ENCODE data around the gene PLOD1.
"Not testable (repeated sequence)": the region's sequence is repeated elsewhere in the genome, so short reads cannot be mapped to it uniquely, and the experiment has no call there.

PLOD1 gene

DNA sequence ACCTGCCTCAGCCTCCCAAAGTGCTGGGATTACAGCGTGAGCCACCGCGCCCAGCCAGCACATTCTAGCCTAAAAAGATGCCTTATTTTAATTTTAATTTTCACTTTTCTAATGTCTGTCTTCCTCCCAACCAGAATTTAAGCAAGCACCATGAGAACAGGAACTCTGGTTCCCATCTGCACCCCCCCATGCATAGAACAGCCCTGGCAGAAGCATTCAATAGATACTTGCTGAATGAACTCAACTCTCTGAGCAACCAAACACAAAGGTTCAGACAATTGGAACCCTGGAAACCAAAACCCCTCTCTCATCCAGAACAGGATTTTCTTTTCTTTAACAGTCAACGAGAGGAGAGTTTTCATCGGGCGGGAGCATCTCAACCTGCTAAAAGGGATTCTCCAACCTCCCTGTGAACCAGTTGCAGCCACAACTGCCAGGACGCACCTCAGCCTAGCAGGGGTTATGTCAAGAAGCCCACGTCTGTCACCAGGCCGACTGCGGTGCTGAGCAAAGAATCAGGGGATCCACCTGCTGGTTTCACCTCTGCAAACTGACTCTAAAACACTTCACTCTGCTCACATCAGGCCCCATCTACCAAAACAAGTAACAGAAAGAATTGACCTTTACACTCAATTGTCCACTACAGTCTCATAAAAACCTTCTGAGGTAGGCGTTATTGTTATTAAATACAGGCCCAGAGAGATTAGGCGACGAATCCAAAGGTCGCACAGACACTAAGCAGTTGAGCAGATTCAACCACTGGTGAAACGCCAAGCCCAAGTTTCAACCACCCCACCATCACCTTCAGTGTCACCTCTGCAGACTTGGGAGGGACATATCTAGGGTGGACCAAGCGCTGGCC lies 10.0 kb upstream of the PLOD1 start:
- Histone ChIP-seq H3K36me3 (ENCODE audit: control insufficient read depth, insufficient read depth, low read length) (peaks cover 5% of the 10 kb centered on the region), H3K4me3 (ENCODE audit: insufficient read depth, low read depth, low read length) (peak overlapping the region; percentile 46), H3K27me3 (ENCODE audit: control insufficient read depth, insufficient read depth, low read length, poor library complexity, severe bottlenecking) (no peaks in the 10 kb centered on the region), H3K9me3 (ENCODE audit: control insufficient read depth, low read length) (no peaks in the 10 kb centered on the region), H3K27ac (ENCODE audit: insufficient read depth, low read depth, low read length, poor library complexity, severe bottlenecking) (no peak overlapping the region), H3K4me1 (ENCODE audit: control insufficient read depth, insufficient read depth, low read length) (peaks cover 16% of the 10 kb centered on the region)
- 80 to 81% methylated on average over 16 of the region's 16 CpGs for WGBS, 2 experiments

GRCh38 chr1:11925196-11925937 lies 9.2 kb upstream of the PLOD1 start:
- H3K27ac ChIP-seq (ENCODE audit: insufficient read depth, low read depth, low read length, poor library complexity, severe bottlenecking); H3K36me3 ChIP-seq (ENCODE audit: control insufficient read depth, insufficient read depth, low read length); H3K27me3 ChIP-seq (ENCODE audit: control insufficient read depth, insufficient read depth, low read length, poor library complexity, severe bottlenecking); H3K9me3 ChIP-seq (ENCODE audit: control insufficient read depth, low read length): not testable (repeated sequence)
- Histone ChIP-seq H3K4me3 (ENCODE audit: insufficient read depth, low read depth, low read length) (peak overlapping the region; percentile 46), H3K4me1 (ENCODE audit: control insufficient read depth, insufficient read depth, low read length) (peaks cover 16% of the 10 kb centered on the region)
- WGBS, 2 experiments = 8 to 9% methylated on average over 38 to 42 of the region's 54 CpGs

GRCh38 chr1:11925938-11926292 lies 8.6 kb upstream of the PLOD1 start:
- Histone ChIP-seq H3K4me1 (ENCODE audit: control insufficient read depth, insufficient read depth, low read length) (peaks cover 13% of the 10 kb centered on the region), H3K27ac (ENCODE audit: insufficient read depth, low read depth, low read length, poor library complexity, severe bottlenecking) (no peak overlapping the region), H3K27me3 (ENCODE audit: control insufficient read depth, insufficient read depth, low read length, poor library complexity, severe bottlenecking) (no peaks in the 10 kb centered on the region), H3K9me3 (ENCODE audit: control insufficient read depth, low read length) (no peaks in the 10 kb centered on the region), H3K36me3 (ENCODE audit: control insufficient read depth, insufficient read depth, low read length) (peaks cover 5% of the 10 kb centered on the region), H3K4me3 (ENCODE audit: insufficient read depth, low read depth, low read length) (peak overlapping the region; percentile 46)
- WGBS, 2 experiments = 0 to 1% methylated on average over 41 of the region's 41 CpGs

GRCh38 chr1:11927866-11928592 lies 6.5 kb upstream of the PLOD1 start:
- no peaks in the 10 kb centered on the region for H3K36me3 ChIP-seq (ENCODE audit: control insufficient read depth, insufficient read depth, low read length)
- no peaks in the 10 kb centered on the region for H3K9me3 ChIP-seq (ENCODE audit: control insufficient read depth, low read length)
- H3K4me3 ChIP-seq (ENCODE audit: insufficient read depth, low read depth, low read length) = no peak overlapping the region
- peaks cover 10% of the 10 kb centered on the region for H3K4me1 ChIP-seq (ENCODE audit: control insufficient read depth, insufficient read depth, low read length)
- no peaks in the 10 kb centered on the region for H3K27me3 ChIP-seq (ENCODE audit: control insufficient read depth, insufficient read depth, low read length, poor library complexity, severe bottlenecking)
- WGBS, 2 experiments = 94% methylated on average over 5 of the region's 5 CpGs
- no peak overlapping the region for H3K27ac ChIP-seq (ENCODE audit: insufficient read depth, low read depth, low read length, poor library complexity, severe bottlenecking)

DNA sequence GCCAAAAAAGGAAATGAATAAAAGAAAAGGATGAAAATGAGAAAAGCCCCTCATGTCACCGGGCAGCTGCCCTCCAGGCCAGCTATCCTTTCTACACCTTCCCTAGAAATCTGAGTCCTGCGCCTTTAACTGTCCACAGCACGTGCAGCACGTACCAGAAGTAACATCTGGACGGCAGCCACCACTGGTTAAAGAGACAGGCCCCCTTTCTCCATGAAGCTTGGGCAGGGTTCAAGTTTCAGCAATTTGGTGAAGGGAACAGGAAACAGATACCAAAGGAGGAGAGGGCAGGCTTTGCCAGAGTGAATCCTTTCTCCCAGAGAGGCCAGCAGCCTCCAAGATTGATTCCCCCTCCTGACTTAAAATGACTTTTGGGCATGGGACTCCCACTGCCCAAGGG lies 4.7 kb upstream of the PLOD1 start:
- Histone ChIP-seq H3K9me3 (ENCODE audit: control insufficient read depth, low read length) (no peaks in the 10 kb centered on the region), H3K4me1 (ENCODE audit: control insufficient read depth, insufficient read depth, low read length) (peaks cover 7% of the 10 kb centered on the region), H3K4me3 (ENCODE audit: insufficient read depth, low read depth, low read length) (no peak overlapping the region), H3K36me3 (ENCODE audit: control insufficient read depth, insufficient read depth, low read length) (no peaks in the 10 kb centered on the region), H3K27ac (ENCODE audit: insufficient read depth, low read depth, low read length, poor library complexity, severe bottlenecking) (no peak overlapping the region), H3K27me3 (ENCODE audit: control insufficient read depth, insufficient read depth, low read length, poor library complexity, severe bottlenecking) (no peaks in the 10 kb centered on the region)
- WGBS, 2 experiments = 55 to 57% methylated on average over 5 of the region's 5 CpGs

GRCh38 chr1:11930571-11931445 lies 3.7 kb upstream of the PLOD1 start:
- Histone ChIP-seq H3K27me3 (ENCODE audit: control insufficient read depth, insufficient read depth, low read length, poor library complexity, severe bottlenecking) (no peaks in the 10 kb centered on the region), H3K27ac (ENCODE audit: insufficient read depth, low read depth, low read length, poor library complexity, severe bottlenecking) (no peak overlapping the region), H3K4me3 (ENCODE audit: insufficient read depth, low read depth, low read length) (no peak overlapping the region), H3K4me1 (ENCODE audit: control insufficient read depth, insufficient read depth, low read length) (peaks cover 4% of the 10 kb centered on the region), H3K9me3 (ENCODE audit: control insufficient read depth, low read length) (no peaks in the 10 kb centered on the region), H3K36me3 (ENCODE audit: control insufficient read depth, insufficient read depth, low read length) (no peaks in the 10 kb centered on the region)
- 86 to 87% methylated on average over 7 of the region's 7 CpGs for WGBS, 2 experiments

- Histone ChIP-seq H3K27me3 (ENCODE audit: control insufficient read depth, insufficient read depth, low read length, poor library complexity, severe bottlenecking) (no peaks in the 10 kb centered on the region), H3K4me1 (ENCODE audit: control insufficient read depth, insufficient read depth, low read length) (peaks cover 4% of the 10 kb centered on the region), H3K36me3 (ENCODE audit: control insufficient read depth, insufficient read depth, low read length) (no peaks in the 10 kb centered on the region), H3K27ac (ENCODE audit: insufficient read depth, low read depth, low read length, poor library complexity, severe bottlenecking) (no peak overlapping the region), H3K9me3 (ENCODE audit: control insufficient read depth, low read length) (no peaks in the 10 kb centered on the region), H3K4me3 (ENCODE audit: insufficient read depth, low read depth, low read length) (no peak overlapping the region)
- WGBS, 2 experiments = 96% methylated on average over 8 of the region's 10 CpGs
Measured at GRCh38 chr1:11931845-11932244, 2.7 kb upstream of the PLOD1 start.

- H3K27me3 ChIP-seq (ENCODE audit: control insufficient read depth, insufficient read depth, low read length, poor library complexity, severe bottlenecking) = no peaks in the 10 kb centered on the region
- H3K9me3 ChIP-seq (ENCODE audit: control insufficient read depth, low read length) = no peaks in the 10 kb centered on the region
- WGBS, 2 experiments = 52 to 64% methylated on average over 2 of the region's 2 CpGs
- peak overlapping the region; percentile 49 for H3K4me3 ChIP-seq (ENCODE audit: insufficient read depth, low read depth, low read length)
- peaks cover 14% of the 10 kb centered on the region for H3K4me1 ChIP-seq (ENCODE audit: control insufficient read depth, insufficient read depth, low read length)
- no peak overlapping the region for H3K27ac ChIP-seq (ENCODE audit: insufficient read depth, low read depth, low read length, poor library complexity, severe bottlenecking)
- H3K36me3 ChIP-seq (ENCODE audit: control insufficient read depth, insufficient read depth, low read length) = no peaks in the 10 kb centered on the region
Measured at GRCh38 chr1:11935057-11935412, 518 bp downstream of the PLOD1 start.

GRCh38 chr1:11935733-11936132 lies 1.2 kb downstream of the PLOD1 start:
- not testable (repeated sequence) for H3K4me3 ChIP-seq (ENCODE audit: insufficient read depth, low read depth, low read length); H3K36me3 ChIP-seq (ENCODE audit: control insufficient read depth, insufficient read depth, low read length); H3K27ac ChIP-seq (ENCODE audit: insufficient read depth, low read depth, low read length, poor library complexity, severe bottlenecking); H3K27me3 ChIP-seq (ENCODE audit: control insufficient read depth, insufficient read depth, low read length, poor library complexity, severe bottlenecking); H3K9me3 ChIP-seq (ENCODE audit: control insufficient read depth, low read length)
- peaks cover 14% of the 10 kb centered on the region for H3K4me1 ChIP-seq (ENCODE audit: control insufficient read depth, insufficient read depth, low read length)
- WGBS, 2 experiments = 92 to 93% methylated on average over 10 of the region's 10 CpGs
